ENCODE data around the gene RPS24. TPM values are rescaled to one million over a fixed set of nuclear protein-coding genes. Genes with fewer than 3 reads are reported as not detected.

RPS24 gene
- total RNA-seq, 1 donor from 2014 or later: 1,331 TPM

GRCh38 chr10:78058562-78058961 is 24.9 kb downstream of the RPS24 start:
- H3K27ac ChIP-seq (ENCODE audit: low read depth, low read length): no peak overlapping the region

GRCh38 chr10:78059906-78060702 is 26.4 kb downstream of the RPS24 start:
- Histone ChIP-seq H2AFZ (ENCODE audit: low read depth, low read length) (no peak overlapping the region), H4K20me1 (ENCODE audit: insufficient read depth, low read length) (no peaks in the 10 kb centered on the region), H3K9me3 (ENCODE audit: insufficient read depth, low read depth, low read length) (no peaks in the 10 kb centered on the region), H3K79me2 (ENCODE audit: insufficient read depth, low read length) (no peaks in the 10 kb centered on the region), H3K4me3 (ENCODE audit: insufficient read depth, low read depth, low read length) (no peak overlapping the region), H3K27me3 (ENCODE audit: insufficient read depth, low read length) (peaks cover 5% of the 10 kb centered on the region), H3K27ac (ENCODE audit: low read depth, low read length) (no peak overlapping the region), H3K4me2 (ENCODE audit: low read length) (no peak overlapping the region), H3K36me3 (ENCODE audit: insufficient read depth, low read length) (no peaks in the 10 kb centered on the region), H3K4me1 (ENCODE audit: insufficient read depth, low read length) (no peaks in the 10 kb centered on the region), H3K9ac (ENCODE audit: low read length) (no peak overlapping the region)
- Mint-ChIP-seq H3K27ac (ENCODE audit: unreplicated experiment) (no peak overlapping the region), H3K36me3 (ENCODE audit: low read depth, unreplicated experiment) (peaks cover 17% of the 10 kb centered on the region), H3K4me1 (ENCODE audit: low read depth, unreplicated experiment) (no peaks in the 10 kb centered on the region), H3K4me3 (ENCODE audit: unreplicated experiment) (no peak overlapping the region), H3K9me3 (ENCODE audit: unreplicated experiment) (peaks cover 5% of the 10 kb centered on the region), H3K27me3 (ENCODE audit: low read depth, unreplicated experiment) (peaks cover 12% of the 10 kb centered on the region)
- DNase-seq (ENCODE audit: low read depth) (no peak), FAIRE-seq (no peak)
- TF ChIP-seq CTCF (IDR thresholded peaks at IDR 0.05; ENCODE audit: insufficient read depth, low read depth, low read length) (no peak), EZH2 (IDR thresholded peaks at IDR 0.05; ENCODE audit: insufficient read depth, low read length) (no peak)

More at GRCh38 chr10:78058562-78058961, 24.9 kb downstream of the RPS24 start:
- FAIRE-seq (no peak), DNase-seq (ENCODE audit: low read depth) (no peak)
- no peak for TF ChIP-seq CTCF (IDR thresholded peaks at IDR 0.05; ENCODE audit: insufficient read depth, low read depth, low read length)
- TF ChIP-seq EZH2 (IDR thresholded peaks at IDR 0.05; ENCODE audit: insufficient read depth, low read length): no peak
- Histone ChIP-seq H3K36me3 (ENCODE audit: insufficient read depth, low read length) (no peaks in the 10 kb centered on the region), H3K27me3 (ENCODE audit: insufficient read depth, low read length) (peaks cover 5% of the 10 kb centered on the region), H3K4me3 (ENCODE audit: insufficient read depth, low read depth, low read length) (no peak overlapping the region), H2AFZ (ENCODE audit: low read depth, low read length) (no peak overlapping the region), H3K79me2 (ENCODE audit: insufficient read depth, low read length) (no peaks in the 10 kb centered on the region), H3K9me3 (ENCODE audit: insufficient read depth, low read depth, low read length) (no peaks in the 10 kb centered on the region), H3K9ac (ENCODE audit: low read length) (no peak overlapping the region), H3K4me2 (ENCODE audit: low read length) (no peak overlapping the region), H3K4me1 (ENCODE audit: insufficient read depth, low read length) (peaks cover 3% of the 10 kb centered on the region), H4K20me1 (ENCODE audit: insufficient read depth, low read length) (no peaks in the 10 kb centered on the region)
- Mint-ChIP-seq H3K27ac (ENCODE audit: unreplicated experiment) (no peak overlapping the region), H3K4me3 (ENCODE audit: unreplicated experiment) (no peak overlapping the region), H3K9me3 (ENCODE audit: unreplicated experiment) (peaks cover under 1% of the 10 kb centered on the region), H3K27me3 (ENCODE audit: low read depth, unreplicated experiment) (peaks cover 16% of the 10 kb centered on the region), H3K4me1 (ENCODE audit: low read depth, unreplicated experiment) (no peaks in the 10 kb centered on the region), H3K36me3 (ENCODE audit: low read depth, unreplicated experiment) (peaks cover 25% of the 10 kb centered on the region)

GRCh38 chr10:78062296-78062695 is 28.6 kb downstream of the RPS24 start:
- Mint-ChIP-seq H3K4me1 (ENCODE audit: low read depth, unreplicated experiment) (peaks cover 10% of the 10 kb centered on the region), H3K27ac (ENCODE audit: unreplicated experiment) (no peak overlapping the region), H3K4me3 (ENCODE audit: unreplicated experiment) (no peak overlapping the region), H3K9me3 (ENCODE audit: unreplicated experiment) (peaks cover 5% of the 10 kb centered on the region), H3K36me3 (ENCODE audit: low read depth, unreplicated experiment) (peaks cover 8% of the 10 kb centered on the region), H3K27me3 (ENCODE audit: low read depth, unreplicated experiment) (peaks cover 14% of the 10 kb centered on the region)
- TF ChIP-seq EZH2 (IDR thresholded peaks at IDR 0.05; ENCODE audit: insufficient read depth, low read length) (no peak), CTCF (IDR thresholded peaks at IDR 0.05; ENCODE audit: insufficient read depth, low read depth, low read length) (no peak)
- Histone ChIP-seq H3K4me3 (ENCODE audit: insufficient read depth, low read depth, low read length) (no peak overlapping the region), H2AFZ (ENCODE audit: low read depth, low read length) (no peak overlapping the region), H3K9ac (ENCODE audit: low read length) (no peak overlapping the region), H4K20me1 (ENCODE audit: insufficient read depth, low read length) (no peaks in the 10 kb centered on the region), H3K27me3 (ENCODE audit: insufficient read depth, low read length) (peaks cover 5% of the 10 kb centered on the region), H3K4me1 (ENCODE audit: insufficient read depth, low read length) (no peaks in the 10 kb centered on the region), H3K27ac (ENCODE audit: low read depth, low read length) (no peak overlapping the region), H3K4me2 (ENCODE audit: low read length) (no peak overlapping the region), H3K36me3 (ENCODE audit: insufficient read depth, low read length) (no peaks in the 10 kb centered on the region), H3K9me3 (ENCODE audit: insufficient read depth, low read depth, low read length) (no peaks in the 10 kb centered on the region), H3K79me2 (ENCODE audit: insufficient read depth, low read length) (no peaks in the 10 kb centered on the region)
- no peak for FAIRE-seq
- DNase-seq (ENCODE audit: low read depth): no peak
